IMR-90 (cell line): ENCODE results near the gene PIGZ. TPM values are rescaled to one million over a fixed set of nuclear protein-coding genes. Genes with fewer than 3 reads are reported as not detected.

Experiments used
- ATAC-seq: fragments of 200-7000 bp; cut with Tn5 transposase; 2 replicates; pipeline ENCODE4 v1.9.1; 2020; ENCODE audit warnings: low read depth, mild to moderate bottlenecking, moderate library complexity
- BruUV-seq: library from RNA; stranded (reverse); fragments of 400-500 nt; replicated peaks from 2 replicates; lab custom pipeline; 2021; lab: Mats Ljungman, UMichigan
- CTCF ChIA-PET: fragments of 300-600 bp; formaldehyde crosslinking; extraction: SDS; loops from one replicate; lab custom pipeline; 2021; ENCODE audit warnings: antibody characterized with exemption; lab: Yijun Ruan, JAX
- POLR2A ChIA-PET: fragments of 300-600 bp; sonication (Branson Sonifier 250); formaldehyde crosslinking; loops from one replicate; lab custom pipeline; 2022; ENCODE audit warnings: antibody characterized with exemption; ENCODE audit not compliant: unreplicated experiment; lab: Charles Lee
- DNase-seq: peaks from one replicate; pipeline ENCODE4 v3.0.0; 2013
- H2AFZ ChIP-seq: replicated peaks from 2 replicates; pipeline ENCODE3; 2013; ENCODE audit warnings: low read length, mild to moderate bottlenecking; ENCODE audit not compliant: poor library complexity
- H2AK5ac ChIP-seq: 2 replicates; pipeline ENCODE4 v1.6.1; 2013; ENCODE audit warnings: low read depth, low read length, inconsistent platforms
- H2AK9ac ChIP-seq: replicated peaks from 2 replicates; pipeline ENCODE3; 2013; ENCODE audit warnings: mild to moderate bottlenecking, low read depth, low read length, moderate library complexity; ENCODE audit not compliant: poor library complexity
- H2BK120ac ChIP-seq: 2 replicates; pipeline ENCODE4 v1.6.1; 2013; ENCODE audit warnings: low read depth, low read length, inconsistent platforms
- H2BK15ac ChIP-seq: 3 replicates; pipeline ENCODE4 v1.6.1; 2013; ENCODE audit warnings: low read depth, low read length, inconsistent platforms
- H2BK20ac ChIP-seq: 2 replicates; pipeline ENCODE4 v1.6.1; 2013; ENCODE audit warnings: low read depth, mild to moderate bottlenecking, inconsistent platforms, low read length, moderate library complexity
- H2BK5ac ChIP-seq: 2 replicates; pipeline ENCODE4 v1.6.1; 2013; ENCODE audit warnings: mild to moderate bottlenecking, low read depth, low read length, inconsistent platforms; ENCODE audit not compliant: poor library complexity, severe bottlenecking
- H3K14ac ChIP-seq: replicated peaks from 2 replicates; pipeline ENCODE4 v1.6.1; 2013; ENCODE audit warnings: low read depth, low read length, inconsistent platforms
- H3K18ac ChIP-seq: 2 replicates; pipeline ENCODE4 v1.6.1; 2013; ENCODE audit warnings: low read depth, low read length, control low read depth
- H3K23ac ChIP-seq: 2 replicates; pipeline ENCODE4 v1.6.1; 2013; ENCODE audit warnings: low read depth, low read length, inconsistent platforms
- H3K27ac ChIP-seq: 2 replicates; pipeline ENCODE4 v1.5.1; 2013; ENCODE audit warnings: mild to moderate bottlenecking, control low read depth, low read length; ENCODE audit not compliant: insufficient read depth
- H3K27me3 ChIP-seq: 2 replicates; pipeline ENCODE4 v1.6.1; 2013; ENCODE audit warnings: low read length; ENCODE audit not compliant: control insufficient read depth, insufficient read depth
- H3K36me3 ChIP-seq: 2 replicates; pipeline ENCODE4 v1.6.1; 2013; ENCODE audit warnings: low read length, mixed read lengths; ENCODE audit not compliant: control insufficient read depth, insufficient read depth
- H3K4ac ChIP-seq: 2 replicates; pipeline ENCODE4 v1.6.1; 2013; ENCODE audit warnings: low read depth, low read length, inconsistent platforms
- H3K4me1 ChIP-seq: 2 replicates; pipeline ENCODE4 v1.6.1; 2013; ENCODE audit warnings: low read length, mixed read lengths; ENCODE audit not compliant: control insufficient read depth, insufficient read depth
- H3K4me2 ChIP-seq: 2 replicates; pipeline ENCODE4 v1.6.1; 2013; ENCODE audit warnings: low read depth, mild to moderate bottlenecking, control low read depth, low read length, moderate library complexity
- H3K4me3 ChIP-seq: 2 replicates; pipeline ENCODE4 v1.5.1; 2013; ENCODE audit warnings: low read depth, mild to moderate bottlenecking, control low read depth, low read length, moderate library complexity; ENCODE audit not compliant: insufficient read depth
- H3K56ac ChIP-seq: 2 replicates; pipeline ENCODE4 v1.6.1; 2013; ENCODE audit warnings: low read length, inconsistent platforms; ENCODE audit not compliant: insufficient read depth; ENCODE audit errors: extremely low read depth
- H3K79me1 ChIP-seq, 2 experiments: 2 replicates each; pipeline ENCODE4 v1.6.1; 2013; ENCODE audit warnings: low read length in 2 of 2, inconsistent platforms in 1 of 2, low read depth in 1 of 2
- H3K9ac ChIP-seq: 2 replicates; pipeline ENCODE4 v1.6.1; 2013; ENCODE audit warnings: low read depth, low read length, control low read depth
- H3K9me1 ChIP-seq: 2 replicates; pipeline ENCODE4 v1.6.1; 2013; ENCODE audit warnings: low read length, inconsistent platforms; ENCODE audit not compliant: insufficient read depth
- H3K9me3 ChIP-seq: 2 replicates; pipeline ENCODE4 v1.6.1; 2013; ENCODE audit warnings: low read length; ENCODE audit not compliant: control insufficient read depth, insufficient read depth
- H4K20me1 ChIP-seq: 2 replicates; pipeline ENCODE4 v1.6.1; 2013; ENCODE audit warnings: low read length, inconsistent platforms; ENCODE audit not compliant: insufficient read depth
- H4K5ac ChIP-seq: 2 replicates; pipeline ENCODE4 v1.6.1; 2013; ENCODE audit warnings: mild to moderate bottlenecking, low read depth, low read length, control low read depth
- H4K8ac ChIP-seq, 2 experiments: 2 replicates each; pipeline ENCODE4 v1.6.1; 2013; ENCODE audit warnings: low read depth in 2 of 2, low read length in 2 of 2, control low read depth in 1 of 2, inconsistent platforms in 1 of 2
- H4K91ac ChIP-seq: 2 replicates; pipeline ENCODE4 v1.6.1; 2013; ENCODE audit warnings: low read depth, low read length, inconsistent platforms; ENCODE audit not compliant: insufficient read depth
- BHLHE40 ChIP-seq: fragments of 150-350 bp; IDR thresholded peaks from 2 replicates; pipeline ENCODE4 v1.6.1; 2016; ENCODE audit warnings: mild to moderate bottlenecking, low read depth, low read length
- CTCF ChIP-seq: conservative IDR thresholded peaks from 2 replicates; pipeline ENCODE4 v1.5.1; 2012; ENCODE audit warnings: mild to moderate bottlenecking, low read depth, low read length, improper control_type of control experiment
- ELK1 ChIP-seq: fragments of 150-350 bp; IDR thresholded peaks from 2 replicates; pipeline ENCODE4 v1.6.1; 2016; ENCODE audit warnings: low read depth, mild to moderate bottlenecking, low read length, moderate library complexity, borderline replicate concordance
- FOS ChIP-seq: fragments of 150-350 bp; IDR thresholded peaks from 2 replicates; pipeline ENCODE4 v1.6.1; 2016; ENCODE audit warnings: low read depth, low read length
- MXI1 ChIP-seq: IDR thresholded peaks from 2 replicates; pipeline ENCODE4 v1.6.1; 2012; ENCODE audit warnings: low read depth, mild to moderate bottlenecking, low read length, moderate library complexity, borderline replicate concordance
- NFE2L2 ChIP-seq: fragments of 150-350 bp; IDR thresholded peaks from 2 replicates; pipeline ENCODE4 v1.6.1; 2016; ENCODE audit warnings: low read depth, mild to moderate bottlenecking, low read length
- POLR2A ChIP-seq: IDR thresholded peaks from 2 replicates; pipeline ENCODE4 v1.6.1; 2012; ENCODE audit warnings: mild to moderate bottlenecking, low read depth, low read length
- RAD21 ChIP-seq: IDR thresholded peaks from 2 replicates; pipeline ENCODE4 v1.6.1; 2012; ENCODE audit warnings: low read length, improper control_type of control experiment
- RFX5 ChIP-seq: IDR thresholded peaks from 2 replicates; pipeline ENCODE4 v1.8.0; 2012; ENCODE audit warnings: low read depth, mild to moderate bottlenecking, low read length, moderate library complexity
- SMC3 ChIP-seq: fragments of 150-350 bp; IDR thresholded peaks from 2 replicates; pipeline ENCODE4 v1.6.1; 2016; ENCODE audit warnings: low read depth, mild to moderate bottlenecking, antibody characterized with exemption, low read length, moderate library complexity
- USF2 ChIP-seq: fragments of 150-350 bp; IDR thresholded peaks from 2 replicates; pipeline ENCODE4 v1.6.1; 2017; ENCODE audit warnings: mild to moderate bottlenecking, antibody characterized with exemption, low read length, low read depth
- WGBS, 2 experiments: methylation state at CpG; one replicate each; pipeline versions ENCODE4 v1.1.5 to v1.1.7; 2013; ENCODE audit warnings: missing lambda C conversion rate in 2 of 2; ENCODE audit not compliant: insufficient read length in 1 of 2; ENCODE audit errors: extremely low coverage in 2 of 2; 5-methylcytosine and 5-hydroxymethylcytosine counted together
- dilution Hi-C: fragments of 300-500 bp; cut with HindIII; formaldehyde crosslinking; loops from one replicate; pipeline ENCODE4 v1.14.3; 2018; ENCODE audit warnings: low sequenced_read_pairs; ENCODE audit not compliant: unreplicated experiment
- in situ Hi-C: fragments of 300-500 bp; cut with MboI; formaldehyde crosslinking; loops from 3 replicates; pipeline ENCODE4 v1.14.3; 2019; ENCODE audit warnings: low sequenced_read_pairs, inconsistent platforms, mixed read lengths
- intact Hi-C: fragments of 100-400 bp; cut with micrococcal nuclease; formaldehyde crosslinking; loops from 2 replicates; pipeline ENCODE4 v1.10.0; 2022
- polyA plus RNA-seq, 3 experiments: library from polyadenylated mRNA; depleted of rRNA; stranded (reverse); fragments of >200 nt; gene quantifications; 2 replicates each; pipeline ENCODE4 v1.2.3, GENCODE V29; 2012; ENCODE audit warnings: low replicate concordance in 1 of 3
- total RNA-seq: library from RNA; depleted of rRNA; stranded (reverse); fragments of >200 nt; gene quantifications from 2 replicates; pipeline ENCODE4 v1.2.3, GENCODE V29; 2012

The PIGZ gene
- total and polyA plus RNA-seq, 2 of the 4 experiments (the other 2 are of a cell fraction): 0.18 to 0.86 TPM

GRCh38 chr3:196942915-196943277 is 25.7 kb downstream of the PIGZ start:
- DNase-seq: no peak
- H4K20me1 ChIP-seq: peaks cover 18% of the 10 kb centered on the region
- H3K27me3 ChIP-seq: no peaks in the 10 kb centered on the region
- peaks cover 11% of the 10 kb centered on the region for H3K36me3 ChIP-seq
- peak overlapping the region; percentile 19 for H3K14ac ChIP-seq
- H3K56ac ChIP-seq: no peak overlapping the region
- peak overlapping the region; percentile 17 for H2BK5ac ChIP-seq
- 0% methylated on average over 14 of the region's 25 CpGs; no CpG with 5 or more reads in 1 of the 2 experiments for WGBS, 2 experiments
- H4K5ac ChIP-seq: no peak overlapping the region
- H3K9me3 ChIP-seq: no peaks in the 10 kb centered on the region
- H3K4me3 ChIP-seq: peak overlapping the region; percentile 78
- dilution Hi-C loops (no loop called here), intact Hi-C loops (loop anchor here (5.0 to 10.0 kb wide), 3 partner anchors 76 to 338 kb away; partner anchors contain the start of gene SENP5), in situ Hi-C loops (no loop called here)
- no peak overlapping the region for H2BK120ac ChIP-seq
- peak overlapping the region; percentile 91 for H2AK9ac ChIP-seq
- TF ChIP-seq RAD21 (no peak), USF2 (no peak), POLR2A (no peak), NFE2L2 (no peak), SMC3 (no peak), BHLHE40 (no peak), RFX5 (no peak), ELK1 (no peak), FOS (no peak), MXI1 (no peak), CTCF (no peak)
- peak overlapping the region; percentile 37; the same call in 1 of the 2 replicates for H3K27ac ChIP-seq
- peak overlapping the region; percentile 77 to 90 for H4K8ac ChIP-seq
- H2AFZ ChIP-seq: peak overlapping the region; percentile 97
- H3K4me1 ChIP-seq: peaks cover 5% of the 10 kb centered on the region
- H3K9ac ChIP-seq: peak overlapping the region; percentile 50
- TSS peak; percentile 61 for BruUV-seq
- ChIA-PET CTCF (interaction anchor here (1.5 kb wide), 1 partner anchor 14 kb away, joined by 5 read pairs; no protein-coding TSS in a partner anchor), POLR2A (interaction anchor here (0.6 kb wide), 1 partner anchor 10 kb away, joined by 20 read pairs; no protein-coding TSS in a partner anchor)
- ATAC-seq: no peak; the same call in 1 of the 2 replicates
- peaks cover 4 to 38% of the 10 kb centered on the region in 2 experiments for H3K79me1 ChIP-seq
- no peak overlapping the region for H2BK20ac ChIP-seq
- no peak overlapping the region for H4K91ac ChIP-seq
- peak overlapping the region; percentile 82 for H3K23ac ChIP-seq
- no peak overlapping the region for H3K18ac ChIP-seq
- peak overlapping the region; percentile 62 for H2AK5ac ChIP-seq
- H3K4ac ChIP-seq: peak overlapping the region; percentile 67
- peak overlapping the region; percentile 94 for H3K4me2 ChIP-seq
- no peaks in the 10 kb centered on the region; the same call in 1 of the 2 replicates for H3K9me1 ChIP-seq
- H2BK15ac ChIP-seq: no peak overlapping the region
